T follicular helper cell (primary cell): ENCODE results near the gene COA3.
"Not testable (repeated sequence)": the region's sequence is repeated elsewhere in the genome, so short reads cannot be mapped to it uniquely, and the experiment has no call there.

Source experiments
- DNase-seq: peaks from one replicate; pipeline ENCODE4 v3.0.0-alpha.2; 2020; ENCODE audit warnings: low read depth

COA3 gene

DNA sequence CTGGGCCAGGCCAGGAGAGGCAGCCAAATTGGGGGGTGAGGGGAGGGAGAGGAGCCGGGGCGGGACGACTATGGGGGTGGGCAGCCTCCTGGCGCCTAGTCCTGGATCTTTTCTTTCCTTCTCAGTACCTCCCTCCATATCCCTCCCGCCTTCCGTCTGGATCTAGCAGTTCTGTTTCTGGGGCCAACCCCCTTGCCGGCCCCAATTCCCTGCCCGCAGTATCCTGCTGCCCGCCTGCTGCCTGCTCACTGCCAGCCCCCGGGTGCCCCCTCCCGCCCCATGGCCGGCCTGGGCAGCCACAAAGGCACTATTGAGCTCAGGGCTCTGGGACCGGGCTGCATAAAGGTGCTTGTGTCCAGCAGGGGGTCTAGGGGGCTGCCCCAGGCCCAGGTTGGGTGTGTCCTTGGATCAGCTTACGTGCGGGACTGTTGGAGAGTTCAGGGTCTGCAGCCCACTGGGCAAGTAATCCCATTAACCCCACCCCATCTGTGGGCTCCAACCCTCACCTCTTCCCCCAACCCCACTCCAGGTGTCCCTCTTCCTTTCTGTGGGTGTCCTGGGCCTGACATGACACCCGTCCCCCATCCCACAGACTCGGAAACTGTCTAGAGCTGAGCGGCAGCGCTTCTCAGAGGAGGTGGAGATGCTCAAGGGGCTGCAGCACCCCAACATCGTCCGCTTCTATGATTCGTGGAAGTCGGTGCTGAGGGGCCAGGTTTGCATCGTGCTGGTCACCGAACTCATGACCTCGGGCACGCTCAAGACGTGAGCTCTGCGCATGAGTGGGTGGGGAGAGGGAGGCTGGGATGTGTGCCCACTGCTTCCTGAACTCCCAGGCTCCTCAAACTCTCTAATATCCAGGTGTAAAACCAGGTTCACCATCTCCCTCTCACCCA lies 16.1 kb downstream of the COA3 start:
- no peak for DNase-seq

DNA sequence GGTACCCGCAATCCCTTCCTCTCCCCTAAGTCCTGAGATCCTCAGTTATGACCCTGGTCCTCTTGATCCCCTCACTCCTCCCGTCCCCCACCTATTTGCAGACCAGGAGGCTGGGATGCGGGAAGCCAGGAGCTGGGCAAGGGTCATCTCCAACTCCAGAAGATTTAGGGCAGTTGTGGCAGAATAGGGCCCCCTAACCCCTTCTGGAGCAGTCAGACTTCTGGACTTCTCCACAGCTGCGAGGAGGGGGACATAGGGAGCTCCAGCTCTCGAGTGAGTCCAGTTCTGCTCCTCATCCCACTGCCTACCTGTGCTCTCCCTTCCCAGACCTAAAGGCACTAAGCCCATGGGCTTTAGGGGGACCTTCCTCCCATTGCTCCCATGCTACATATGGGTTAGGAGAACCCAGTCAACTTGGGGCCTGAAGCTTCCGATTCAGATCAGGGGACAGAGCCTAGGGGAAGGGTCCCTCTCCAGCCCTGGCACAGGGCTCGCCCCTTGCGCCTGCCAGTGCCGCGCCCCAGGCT lies 16.8 kb downstream of the COA3 start:
- DNase-seq, result no peak

DNA sequence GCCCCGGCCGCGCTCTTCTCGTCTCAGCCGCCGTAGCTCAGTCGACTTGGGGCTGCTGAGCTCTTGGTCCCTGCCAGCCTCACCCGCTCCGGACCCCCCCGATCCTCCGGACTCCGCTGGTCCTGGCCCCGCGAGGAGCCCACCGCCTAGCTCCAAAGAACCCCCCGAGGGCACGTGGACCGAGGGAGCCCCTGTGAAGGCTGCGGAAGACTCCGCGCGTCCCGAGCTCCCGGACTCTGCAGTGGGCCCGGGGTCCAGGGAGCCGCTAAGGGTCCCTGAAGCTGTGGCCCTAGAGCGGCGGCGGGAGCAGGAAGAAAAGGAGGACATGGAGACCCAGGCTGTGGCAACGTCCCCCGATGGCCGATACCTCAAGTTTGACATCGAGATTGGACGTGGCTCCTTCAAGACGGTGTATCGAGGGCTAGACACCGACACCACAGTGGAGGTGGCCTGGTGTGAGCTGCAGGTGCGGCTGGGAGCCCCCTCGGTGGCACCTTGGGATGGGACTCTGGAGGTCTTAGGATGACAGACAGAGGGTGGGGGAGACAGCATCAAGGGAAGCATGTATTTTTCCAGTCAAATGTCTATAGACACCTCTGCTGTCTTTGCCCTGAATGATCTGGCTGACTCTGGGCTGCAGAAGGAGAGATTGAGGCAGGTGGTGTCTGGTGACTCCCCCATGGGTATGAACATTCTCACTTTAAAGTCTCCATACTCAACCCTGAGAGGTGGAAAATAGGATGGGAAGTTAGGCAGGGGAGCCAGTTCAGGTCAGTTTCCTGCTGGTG lies 17.5 kb downstream of the COA3 start:
- DNase-seq, result no peak

DNA sequence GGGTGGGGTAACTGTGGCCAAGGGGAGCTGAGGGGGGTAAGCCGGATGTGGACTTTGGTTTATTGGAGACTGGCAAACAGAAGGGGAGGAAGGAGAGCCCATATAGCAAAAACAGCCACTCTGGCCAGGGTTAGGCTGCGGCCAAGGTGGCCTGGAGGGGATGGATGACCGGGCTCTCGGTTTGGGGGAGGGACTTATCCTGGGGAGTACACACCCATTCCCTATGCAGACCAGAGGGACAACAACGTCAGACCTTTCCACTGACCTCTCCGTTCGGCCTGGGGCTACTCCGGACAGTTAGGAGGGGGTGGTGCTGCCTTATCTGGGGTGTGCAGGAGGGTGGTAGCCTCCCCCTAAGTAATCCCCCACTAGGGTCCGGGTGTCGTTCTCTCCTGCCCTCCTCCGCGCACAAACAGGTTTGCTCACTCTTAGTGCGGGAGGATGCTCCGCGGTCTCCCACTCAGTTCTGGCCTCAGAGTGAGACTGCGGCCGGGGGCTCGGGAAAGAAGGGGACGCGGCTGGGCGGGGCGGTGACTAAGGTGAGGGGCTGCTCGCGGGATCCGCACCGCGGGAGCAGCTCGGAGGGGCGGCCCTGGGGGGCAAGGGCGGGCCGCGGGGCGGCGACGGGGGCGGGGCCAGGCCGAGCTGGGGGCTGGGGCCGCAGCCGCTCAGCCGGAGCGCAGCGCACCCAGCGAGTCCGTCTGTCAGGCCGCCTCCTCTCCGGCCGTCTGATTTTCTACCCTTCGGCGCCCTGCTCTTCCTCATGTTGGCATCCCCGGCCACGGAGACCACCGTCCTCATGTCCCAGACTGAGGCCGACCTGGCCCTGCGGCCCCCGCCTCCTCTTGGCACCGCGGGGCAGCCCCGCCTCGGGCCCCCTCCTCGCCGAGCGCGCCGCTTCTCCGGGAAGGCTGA lies 18.3 kb downstream of the COA3 start, which contains the start of gene WNK4:
Gene WNK4 (plus strand): TSS at position 675 of the 915 bp plus-strand sequence. CDS start 89 bp downstream, at position 764.
- DNase-seq, result no peak

DNA sequence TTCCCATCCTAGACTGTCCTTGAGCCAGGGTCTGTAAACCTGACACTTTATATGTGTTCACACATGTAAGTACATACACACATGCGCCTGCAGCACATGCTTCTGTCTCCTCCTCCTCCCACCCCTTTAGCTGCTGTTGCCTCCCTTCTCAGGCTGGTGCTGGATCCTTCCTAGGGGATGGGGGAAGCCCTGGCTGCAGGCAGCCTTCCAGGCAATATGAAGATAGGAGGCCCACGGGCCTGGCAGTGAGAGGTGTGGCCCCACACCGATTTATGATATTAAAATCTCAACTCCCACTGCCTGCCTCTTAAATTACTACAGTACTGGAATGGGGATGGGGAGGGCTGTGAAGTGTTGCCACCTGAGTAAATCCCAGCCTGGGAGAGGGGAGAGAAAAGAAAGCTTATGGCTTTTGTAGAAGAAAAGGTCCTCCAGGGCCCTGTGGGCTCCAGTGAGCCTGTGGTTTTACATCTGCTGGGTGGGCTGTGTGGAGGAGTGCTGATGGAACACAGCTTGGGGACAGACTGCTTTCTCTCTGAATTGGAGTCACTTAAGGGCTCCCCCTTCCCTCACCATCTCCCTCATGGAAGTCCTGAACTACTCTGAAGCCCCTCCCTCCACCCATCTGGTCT lies 19.1 kb downstream of the COA3 start:
- no peak for DNase-seq

DNA sequence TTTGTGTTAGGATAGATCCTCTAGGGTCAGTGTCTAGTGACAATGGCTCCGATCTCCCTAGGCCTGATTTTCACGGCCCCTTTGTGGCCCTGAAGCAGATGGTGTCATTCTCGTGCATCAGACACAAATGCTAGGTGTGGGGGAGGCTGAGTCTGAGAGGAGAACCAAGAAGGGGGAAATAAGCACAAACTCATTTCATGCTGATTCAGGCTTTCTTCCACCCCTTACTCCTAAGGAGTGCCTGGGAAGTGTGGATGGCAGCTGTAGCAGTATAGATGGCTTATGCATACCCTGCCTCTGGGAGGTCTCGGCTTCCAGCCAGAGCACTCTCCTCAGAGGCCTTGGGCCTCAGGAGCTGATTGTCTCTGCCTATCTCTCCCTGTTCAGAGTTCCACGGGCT lies 19.9 kb downstream of the COA3 start:
- no peak for DNase-seq

DNA sequence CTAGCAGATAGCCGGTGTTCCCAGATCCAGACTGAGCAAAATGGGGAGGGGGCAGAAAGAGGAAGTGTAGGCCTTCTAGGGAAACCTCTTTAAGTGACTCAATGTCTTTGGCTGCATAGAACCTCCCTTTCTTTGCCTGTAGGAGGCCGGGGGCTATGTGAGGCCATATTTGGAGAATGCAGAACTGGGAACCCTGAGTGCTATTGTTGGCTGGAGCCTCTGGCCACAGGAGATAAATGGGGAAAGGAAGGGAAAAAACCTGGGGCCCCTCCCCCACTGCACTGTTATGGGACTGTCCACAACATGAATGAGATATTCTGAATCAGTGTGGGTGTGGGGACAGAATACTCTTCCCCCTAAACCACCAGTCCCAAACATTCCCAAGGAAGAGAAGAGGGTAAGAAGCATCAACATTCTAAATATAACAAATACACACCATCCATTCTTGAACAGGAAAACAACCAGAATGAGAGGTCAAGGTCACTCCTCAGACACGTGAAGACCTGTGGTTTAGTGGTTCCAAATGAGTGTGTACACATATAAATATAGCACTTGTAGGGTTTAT lies 22.9 kb downstream of the COA3 start:
- no peak for DNase-seq

DNA sequence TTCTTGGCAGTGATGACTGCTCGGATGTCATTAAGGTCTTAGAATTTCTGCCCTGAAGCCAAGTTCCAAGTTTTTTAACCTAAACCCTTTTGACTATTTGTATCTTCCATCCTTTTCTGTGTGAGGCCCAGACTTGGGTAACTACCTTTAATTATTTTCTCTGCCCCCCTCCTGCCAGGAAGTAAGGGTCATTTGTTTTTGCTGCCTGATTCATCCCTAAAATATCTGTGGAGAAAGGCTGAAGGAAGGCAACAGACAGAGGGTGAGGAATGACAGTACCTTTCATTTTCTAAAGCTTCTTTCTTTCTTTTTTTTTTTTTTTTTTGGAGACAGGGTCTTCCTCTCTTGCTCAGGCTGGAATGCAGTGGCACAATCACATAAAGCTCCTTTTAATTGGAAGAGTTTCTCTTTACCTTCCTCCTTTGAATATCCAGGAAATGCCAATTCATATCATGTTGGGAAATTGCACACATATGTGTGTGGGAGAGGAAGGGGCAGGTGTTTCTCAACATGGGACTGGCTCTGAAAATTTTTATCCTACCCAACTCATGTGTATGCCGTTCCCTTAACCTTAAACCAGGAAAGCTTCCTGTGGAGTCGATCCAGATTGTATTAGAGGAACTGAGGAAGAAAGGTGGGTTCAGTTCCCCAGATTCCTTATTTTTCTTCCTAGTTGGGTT lies 24.3 kb downstream of the COA3 start:
- DNase-seq, result no peak

DNA sequence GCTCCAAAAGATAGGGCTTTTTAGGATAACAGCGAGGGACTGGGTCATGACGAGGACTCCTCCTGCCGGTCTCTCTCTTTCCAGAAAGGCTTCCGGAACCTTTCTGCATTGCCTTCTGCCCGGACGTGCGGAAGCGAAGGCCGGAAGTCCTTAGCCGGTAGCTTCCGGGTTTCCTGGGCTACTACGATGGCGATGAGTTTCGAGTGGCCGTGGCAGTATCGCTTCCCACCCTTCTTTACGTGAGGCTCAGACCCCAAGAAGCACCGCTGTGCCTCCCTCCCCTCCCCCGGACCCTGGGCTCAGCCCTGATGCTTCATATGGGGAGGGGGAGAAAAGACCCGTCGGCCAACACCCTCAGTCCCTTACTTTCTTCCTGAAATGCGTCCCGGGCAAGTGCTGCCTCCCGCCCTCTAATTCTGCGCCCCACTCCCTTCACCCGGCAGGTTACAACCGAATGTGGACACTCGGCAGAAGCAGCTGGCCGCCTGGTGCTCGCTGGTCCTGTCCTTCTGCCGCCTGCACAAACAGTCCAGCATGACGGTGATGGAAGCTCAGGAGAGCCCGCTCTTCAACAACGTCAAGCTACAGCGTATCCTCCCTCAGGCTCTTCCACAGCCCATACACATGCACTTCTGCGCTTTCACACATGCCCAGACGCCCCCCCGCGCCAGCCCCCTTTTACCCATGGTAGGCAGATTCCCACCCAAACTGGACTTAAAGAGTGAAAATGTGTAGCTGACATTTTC lies 25.0 kb downstream of the COA3 start, which contains the start of gene VPS25:
Gene VPS25 (plus strand): TSS at position 160 of the 746 bp plus-strand sequence. CDS start 27 bp downstream, at position 187.
- peak; percentile 58 for DNase-seq

DNA sequence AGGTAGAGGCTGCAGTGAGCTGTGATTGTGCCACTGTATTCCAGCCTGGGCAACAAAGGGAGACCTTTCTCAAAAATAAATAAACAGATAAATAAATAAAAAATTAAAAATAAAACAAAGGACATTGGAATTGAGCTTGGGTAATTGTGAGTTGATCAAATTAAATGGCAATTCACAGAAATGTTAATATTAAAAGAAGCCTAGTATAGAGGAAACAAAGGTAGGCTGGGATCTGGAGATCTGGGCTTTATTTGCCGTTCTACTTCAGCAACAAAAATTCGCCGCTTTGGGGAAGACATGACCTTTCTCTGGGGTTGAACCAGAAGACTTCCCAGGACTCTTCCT lies 25.6 kb downstream of the COA3 start:
- no peak for DNase-seq

DNA sequence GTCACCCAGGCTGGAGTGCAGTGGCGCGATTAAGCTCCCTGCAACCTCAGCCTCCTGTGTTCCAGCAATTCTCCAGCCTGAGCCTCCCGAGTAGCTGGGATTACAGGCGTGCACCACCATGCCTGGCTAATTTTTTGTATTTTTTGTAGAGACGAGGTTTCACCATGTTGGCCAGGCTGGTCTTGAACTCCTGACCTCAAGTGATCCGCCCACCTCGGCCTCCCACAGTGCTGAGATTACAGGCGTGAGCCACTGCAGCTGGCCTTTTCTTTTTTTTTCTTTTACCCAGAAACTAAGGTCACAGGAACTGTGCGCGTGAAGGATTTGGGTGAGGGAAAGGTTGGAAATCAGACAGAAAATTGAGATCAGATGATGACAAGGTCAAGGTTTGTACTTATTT lies 28.5 kb downstream of the COA3 start:
- not testable (repeated sequence) for DNase-seq

DNA sequence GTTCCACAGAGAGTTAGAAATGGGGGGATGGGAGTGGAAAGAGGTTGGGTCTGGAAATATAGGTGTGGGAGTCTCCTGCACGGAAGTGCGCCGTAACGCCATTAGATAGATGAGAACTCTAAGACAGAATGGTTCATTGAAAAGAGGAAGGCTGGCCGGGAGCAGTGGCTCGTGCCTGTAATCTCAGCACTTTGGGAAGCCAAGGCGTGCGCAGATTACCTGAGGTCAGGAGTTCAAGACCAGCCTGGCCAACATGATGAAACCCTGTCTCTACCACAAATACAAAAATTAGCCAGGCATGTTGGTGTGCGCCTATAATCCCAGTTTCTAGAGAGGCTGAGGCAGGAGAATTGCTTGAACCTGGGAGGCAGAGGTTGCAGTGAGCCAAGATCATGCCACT lies 30.5 kb downstream of the COA3 start:
- DNase-seq, result not testable (repeated sequence)

DNA sequence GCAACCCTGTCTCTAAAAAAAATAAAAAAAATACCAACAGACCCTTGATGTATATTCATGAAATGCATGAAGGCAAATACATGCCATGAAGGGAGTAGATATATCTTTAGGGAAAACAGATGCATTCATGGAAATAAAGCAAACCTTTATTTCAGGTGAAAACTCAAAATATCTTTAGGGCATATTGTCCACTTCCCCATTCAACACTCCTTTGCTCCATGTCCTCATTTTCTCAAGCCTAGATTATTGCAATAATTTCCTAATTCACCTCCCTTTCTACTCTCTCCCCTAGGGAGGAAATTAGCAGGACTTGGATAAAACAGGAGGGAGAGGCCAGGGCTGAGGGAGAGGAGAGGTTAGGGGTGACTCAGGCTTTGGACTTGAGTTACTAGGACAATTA lies 31.0 kb downstream of the COA3 start:
- no peak for DNase-seq

DNA sequence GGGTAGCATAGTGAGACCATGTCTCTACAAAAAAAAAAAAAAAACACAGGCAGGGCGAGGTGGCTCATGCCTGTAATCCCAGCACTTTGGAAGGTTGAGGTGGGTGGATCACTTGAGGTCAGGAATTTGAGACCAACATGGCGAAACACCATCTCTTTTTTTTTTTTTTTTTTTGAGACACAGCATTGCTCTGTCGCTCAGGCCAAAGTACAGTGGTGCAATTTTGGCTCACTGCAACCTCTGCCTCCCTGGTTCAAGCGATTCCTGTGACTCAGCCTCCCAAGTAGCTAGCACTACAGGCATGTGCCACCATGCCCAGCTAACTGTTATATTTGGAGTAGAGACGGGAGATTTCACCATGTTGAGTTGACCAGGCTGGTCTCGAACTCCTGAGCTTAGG lies 32.4 kb downstream of the COA3 start:
- DNase-seq, result no peak

DNA sequence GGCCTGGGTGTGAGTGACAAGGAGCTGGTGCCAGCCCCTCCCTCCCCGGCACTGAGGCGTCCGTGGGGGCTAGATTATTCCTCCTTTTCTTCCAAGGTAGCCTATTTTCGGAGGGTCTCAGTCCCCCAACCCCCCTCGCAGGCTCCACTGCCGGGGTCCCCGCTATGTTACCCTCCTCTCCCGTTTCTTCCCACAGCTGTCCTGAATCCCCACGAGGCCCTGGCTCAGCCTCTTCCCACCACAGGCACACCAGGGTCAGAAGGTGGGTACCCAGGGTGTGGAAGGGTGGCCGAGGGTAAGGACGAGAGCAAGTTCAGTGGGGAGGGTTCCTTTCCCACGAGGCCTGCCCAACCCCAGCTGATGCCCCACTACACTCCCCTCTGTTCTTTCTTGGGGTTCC lies 36.9 kb downstream of the COA3 start:
- DNase-seq, result no peak

DNA sequence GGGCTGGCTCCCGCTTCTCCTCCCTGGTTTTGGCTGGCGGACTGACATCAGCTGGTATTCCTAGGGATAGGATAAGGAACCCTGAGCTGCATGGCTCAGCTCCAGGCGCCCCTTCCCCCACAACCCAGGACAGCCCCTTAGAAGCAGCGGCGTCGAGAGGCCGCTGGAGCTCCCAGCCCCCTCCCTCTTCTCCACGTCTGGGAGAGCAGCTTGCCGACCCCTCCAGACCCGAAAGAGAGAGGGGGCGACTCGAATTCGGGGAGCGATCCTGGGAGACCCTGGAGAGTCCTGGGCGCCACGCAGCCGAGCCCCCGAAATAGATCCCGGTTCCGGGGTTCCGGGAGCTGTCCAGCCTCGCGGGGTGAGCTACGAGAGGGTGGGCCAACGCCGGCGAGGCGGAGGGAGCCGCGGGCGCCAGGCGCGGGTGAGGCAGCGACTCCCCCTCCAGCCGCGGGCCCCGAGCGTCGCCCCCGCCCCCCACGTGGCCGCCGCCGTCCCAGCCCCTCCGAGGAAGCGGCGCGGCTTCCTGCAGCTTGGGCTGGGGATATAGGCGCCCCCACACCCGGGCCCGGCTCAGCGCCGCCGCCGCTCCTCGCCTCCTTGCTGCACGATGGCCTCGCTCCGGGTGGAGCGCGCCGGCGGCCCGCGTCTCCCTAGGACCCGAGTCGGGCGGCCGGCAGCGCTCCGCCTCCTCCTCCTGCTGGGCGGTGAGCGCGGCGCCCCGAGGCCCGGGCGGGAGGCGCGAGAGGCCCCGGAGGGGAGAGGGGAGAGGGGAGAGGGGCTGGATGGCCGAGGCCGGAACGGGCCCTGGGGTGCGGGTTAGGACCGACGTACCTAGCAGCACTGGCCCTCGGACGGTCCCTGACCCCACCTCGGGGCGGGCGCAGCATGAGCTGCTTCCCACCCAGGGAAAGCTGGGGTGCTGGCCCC lies 37.6 kb downstream of the COA3 start, which contains the start of gene RAMP2:
Gene RAMP2 (plus strand): TSS at position 576 of the 930 bp plus-strand sequence. CDS start 35 bp downstream, at position 611.
- DNase-seq, result no peak

DNA sequence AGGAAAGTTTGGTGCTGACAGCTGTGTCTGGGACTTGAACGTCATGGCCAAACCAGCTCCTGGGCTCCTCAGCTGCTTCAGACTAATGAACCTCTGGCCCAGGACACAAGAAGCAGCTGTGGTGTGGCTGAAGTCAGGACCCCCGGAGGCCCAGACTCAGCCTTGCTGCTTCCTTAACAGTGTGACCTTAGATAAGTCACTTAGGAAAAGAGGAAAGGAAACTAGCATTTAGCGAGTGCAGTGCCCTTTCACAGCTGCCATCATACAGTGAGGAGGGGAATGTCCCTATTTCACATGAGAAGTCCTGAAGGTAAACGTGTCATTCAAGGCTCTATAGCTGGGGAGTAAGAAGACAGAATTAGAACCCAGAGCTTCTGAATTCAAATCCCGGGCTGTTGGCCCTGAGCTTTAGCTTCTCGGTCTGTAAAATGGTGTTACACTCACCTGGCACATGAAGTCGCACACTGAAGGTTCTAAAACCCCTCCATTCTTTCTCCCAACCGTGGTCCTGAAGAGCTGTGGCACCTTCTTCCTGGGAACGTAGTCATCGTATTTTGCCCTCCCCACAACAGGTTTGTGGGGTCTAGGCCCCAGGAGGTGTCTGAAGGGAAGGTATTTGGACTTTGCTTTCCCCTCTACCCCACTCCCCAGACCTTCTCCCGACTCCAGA lies 38.4 kb downstream of the COA3 start:
- DNase-seq, result no peak

DNA sequence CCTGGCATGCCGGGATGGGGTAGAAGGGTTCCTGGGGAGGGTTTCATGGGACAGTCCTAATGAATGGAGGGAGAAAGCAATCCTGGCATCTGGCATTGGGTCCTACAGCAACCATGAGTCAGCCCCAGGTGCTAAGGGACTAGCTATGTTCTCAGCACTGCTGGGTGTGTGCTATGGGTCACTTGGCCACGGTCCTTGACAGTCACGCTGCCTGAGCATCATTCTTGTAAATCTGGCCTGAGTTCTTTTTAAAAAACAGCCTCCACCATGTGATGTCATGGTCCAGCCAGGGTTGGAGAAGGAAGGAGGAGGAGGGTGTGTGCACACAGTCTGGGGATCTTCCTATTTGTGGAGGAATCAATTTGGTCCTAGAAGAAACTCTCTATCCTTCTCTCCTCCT lies 43.7 kb downstream of the COA3 start:
- DNase-seq, result no peak
